Measurements from ENCODE around the gene LTBP1. TPM values are rescaled to one million over a fixed set of nuclear protein-coding genes. Genes with fewer than 3 reads are reported as not detected.

The LTBP1 gene
- total RNA-seq, 2 donors from 2014 or later: 25.9 to 99.8 TPM

DNA sequence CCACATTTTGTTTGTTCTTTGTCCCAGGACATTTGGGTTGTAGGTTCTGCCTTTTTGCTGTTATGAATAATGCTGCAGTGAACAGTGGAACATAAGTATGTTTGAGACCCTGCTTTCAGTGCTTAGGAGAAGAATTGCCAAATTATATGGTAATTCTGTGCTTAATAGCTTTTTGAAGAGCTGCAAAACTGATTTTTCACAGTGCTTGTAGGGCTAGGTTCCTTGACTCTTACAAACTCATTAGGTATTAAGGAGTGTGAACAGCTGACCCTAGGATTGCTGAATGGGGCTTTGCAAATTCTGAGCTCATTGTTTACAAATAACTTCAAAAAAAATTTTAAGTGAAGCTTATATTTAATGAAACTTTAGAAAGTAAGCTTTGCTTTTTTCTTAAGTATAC lies 154.2 kb downstream of the LTBP1 start:
- no peak for TF ChIP-seq POLR2A (IDR thresholded peaks at IDR 0.05)
- Histone ChIP-seq H3K27me3 (replicated peaks; ENCODE audit: insufficient read depth) (no peaks in the 10 kb centered on the region), H3K4me1 (replicated peaks) (no peaks in the 10 kb centered on the region), H3K4me3 (no peak overlapping the region), H3K36me3 (no peaks in the 10 kb centered on the region), H3K27ac (no peak overlapping the region), H3K9me3 (no peaks in the 10 kb centered on the region)
- intact Hi-C loops (cut with DNase I): no loop called here
- no peak for DNase-seq (ENCODE audit: low spot score)

DNA sequence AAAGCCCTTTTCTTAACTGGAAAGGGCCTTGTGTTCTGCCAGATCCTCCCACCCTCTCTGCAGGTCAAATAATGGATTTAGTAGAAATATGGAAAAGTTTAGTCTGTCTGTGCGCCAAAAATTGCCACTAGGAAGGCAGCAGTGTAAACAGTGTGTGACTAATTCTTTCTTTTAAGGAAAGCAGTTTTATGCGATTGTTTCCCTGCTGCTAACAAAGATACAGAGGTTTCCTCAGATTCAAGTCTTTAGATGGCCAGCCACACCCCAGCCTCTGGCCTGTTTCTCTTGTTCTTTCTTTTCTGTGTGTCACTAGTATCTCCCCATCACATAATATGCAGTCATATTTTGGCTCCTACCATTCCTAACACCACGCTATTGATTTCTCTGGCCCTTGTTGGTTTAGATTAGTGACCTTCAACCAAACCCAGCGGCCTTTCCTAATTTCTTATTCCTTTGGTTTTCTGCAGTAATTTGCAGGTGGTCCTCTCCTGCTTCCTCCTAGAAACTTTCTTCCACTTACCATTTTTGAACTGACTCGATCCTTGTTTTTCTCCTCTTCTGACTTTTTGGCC lies 157.4 kb downstream of the LTBP1 start:
- TF ChIP-seq POLR2A (IDR thresholded peaks at IDR 0.05) (no peak), POLR2AphosphoS5 (IDR thresholded peaks at IDR 0.05) (no peak)
- TF ChIP-seq, protein P1, sequence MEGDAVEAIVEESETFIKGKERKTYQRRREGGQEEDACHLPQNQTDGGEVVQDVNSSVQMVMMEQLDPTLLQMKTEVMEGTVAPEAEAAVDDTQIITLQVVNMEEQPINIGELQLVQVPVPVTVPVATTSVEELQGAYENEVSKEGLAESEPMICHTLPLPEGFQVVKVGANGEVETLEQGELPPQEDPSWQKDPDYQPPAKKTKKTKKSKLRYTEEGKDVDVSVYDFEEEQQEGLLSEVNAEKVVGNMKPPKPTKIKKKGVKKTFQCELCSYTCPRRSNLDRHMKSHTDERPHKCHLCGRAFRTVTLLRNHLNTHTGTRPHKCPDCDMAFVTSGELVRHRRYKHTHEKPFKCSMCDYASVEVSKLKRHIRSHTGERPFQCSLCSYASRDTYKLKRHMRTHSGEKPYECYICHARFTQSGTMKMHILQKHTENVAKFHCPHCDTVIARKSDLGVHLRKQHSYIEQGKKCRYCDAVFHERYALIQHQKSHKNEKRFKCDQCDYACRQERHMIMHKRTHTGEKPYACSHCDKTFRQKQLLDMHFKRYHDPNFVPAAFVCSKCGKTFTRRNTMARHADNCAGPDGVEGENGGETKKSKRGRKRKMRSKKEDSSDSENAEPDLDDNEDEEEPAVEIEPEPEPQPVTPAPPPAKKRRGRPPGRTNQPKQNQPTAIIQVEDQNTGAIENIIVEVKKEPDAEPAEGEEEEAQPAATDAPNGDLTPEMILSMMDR (IDR thresholded peaks at IDR 0.05): no peak
- Histone ChIP-seq H3K36me3 (no peaks in the 10 kb centered on the region), H3K9me3 (no peaks in the 10 kb centered on the region), H3K4me3 (no peak overlapping the region), H3K27me3 (replicated peaks; ENCODE audit: insufficient read depth) (no peaks in the 10 kb centered on the region), H3K27ac (no peak overlapping the region), H3K4me1 (replicated peaks) (no peaks in the 10 kb centered on the region)
- intact Hi-C loops (cut with DNase I): no loop called here
- no peak for DNase-seq (ENCODE audit: low spot score)
- WGBS: 61% methylated on average over 5 of the region's 5 CpGs

DNA sequence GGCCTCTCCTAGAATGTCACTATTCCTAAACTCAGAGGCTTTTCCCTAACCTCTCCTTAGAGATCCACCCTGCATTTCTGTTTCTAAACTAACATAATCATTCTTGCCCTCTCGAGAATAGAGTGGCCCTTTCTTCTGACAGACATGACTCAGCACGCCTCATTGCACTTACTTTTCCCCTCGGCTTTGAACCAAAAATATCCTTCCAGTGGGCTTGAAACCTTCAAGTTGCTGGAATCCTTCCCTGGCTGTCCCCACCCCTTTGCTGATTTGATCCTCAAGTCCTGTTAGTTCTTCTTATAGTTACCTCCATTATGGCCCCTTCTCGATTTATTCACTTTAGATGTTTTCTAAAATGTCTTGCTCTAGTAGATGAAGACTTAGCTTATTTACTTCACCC lies 158.0 kb downstream of the LTBP1 start:
- TF ChIP-seq POLR2AphosphoS5 (IDR thresholded peaks at IDR 0.05) (no peak), POLR2A (IDR thresholded peaks at IDR 0.05) (no peak)
- TF ChIP-seq, protein P1 (IDR thresholded peaks at IDR 0.05): no peak
- intact Hi-C loops (cut with DNase I): no loop called here
- Histone ChIP-seq H3K36me3 (no peaks in the 10 kb centered on the region), H3K27me3 (replicated peaks; ENCODE audit: insufficient read depth) (no peaks in the 10 kb centered on the region), H3K9me3 (no peaks in the 10 kb centered on the region), H3K27ac (no peak overlapping the region), H3K4me3 (no peak overlapping the region), H3K4me1 (replicated peaks) (no peaks in the 10 kb centered on the region)
- no peak for DNase-seq (ENCODE audit: low spot score)
- 64% methylated on average over 4 of the region's 4 CpGs for WGBS

DNA sequence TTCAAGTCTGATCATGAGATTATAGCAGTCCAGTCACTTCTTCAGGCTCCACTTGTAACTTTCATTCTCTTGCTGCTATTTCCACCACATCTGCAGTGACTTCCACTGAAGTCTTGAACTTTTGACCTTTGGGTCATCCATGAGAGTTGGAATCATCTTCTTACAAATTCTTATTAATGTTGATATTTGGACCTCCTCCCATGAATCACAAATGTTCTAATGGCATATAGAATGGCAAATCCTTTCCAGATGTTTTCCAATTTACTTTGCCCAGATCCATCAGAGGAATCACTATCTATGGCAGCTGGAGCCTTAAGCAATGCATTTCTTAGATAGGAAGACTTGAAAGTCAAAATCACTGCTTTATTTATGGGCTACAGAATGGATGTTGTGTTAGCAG lies 159.4 kb downstream of the LTBP1 start:
- H3K27me3 ChIP-seq (replicated peaks; ENCODE audit: insufficient read depth): no peaks in the 10 kb centered on the region
- no peak overlapping the region for H3K4me3 ChIP-seq
- DNase-seq (ENCODE audit: low spot score): no peak
- no peaks in the 10 kb centered on the region for H3K4me1 ChIP-seq (replicated peaks)
- no peak overlapping the region for H3K27ac ChIP-seq
- intact Hi-C loops (cut with DNase I): no loop called here
- no peaks in the 10 kb centered on the region for H3K9me3 ChIP-seq
- no peaks in the 10 kb centered on the region for H3K36me3 ChIP-seq
- TF ChIP-seq, protein P1 (IDR thresholded peaks at IDR 0.05): no peak
- TF ChIP-seq POLR2AphosphoS5 (IDR thresholded peaks at IDR 0.05): no peak
- TF ChIP-seq POLR2A (IDR thresholded peaks at IDR 0.05): no peak

DNA sequence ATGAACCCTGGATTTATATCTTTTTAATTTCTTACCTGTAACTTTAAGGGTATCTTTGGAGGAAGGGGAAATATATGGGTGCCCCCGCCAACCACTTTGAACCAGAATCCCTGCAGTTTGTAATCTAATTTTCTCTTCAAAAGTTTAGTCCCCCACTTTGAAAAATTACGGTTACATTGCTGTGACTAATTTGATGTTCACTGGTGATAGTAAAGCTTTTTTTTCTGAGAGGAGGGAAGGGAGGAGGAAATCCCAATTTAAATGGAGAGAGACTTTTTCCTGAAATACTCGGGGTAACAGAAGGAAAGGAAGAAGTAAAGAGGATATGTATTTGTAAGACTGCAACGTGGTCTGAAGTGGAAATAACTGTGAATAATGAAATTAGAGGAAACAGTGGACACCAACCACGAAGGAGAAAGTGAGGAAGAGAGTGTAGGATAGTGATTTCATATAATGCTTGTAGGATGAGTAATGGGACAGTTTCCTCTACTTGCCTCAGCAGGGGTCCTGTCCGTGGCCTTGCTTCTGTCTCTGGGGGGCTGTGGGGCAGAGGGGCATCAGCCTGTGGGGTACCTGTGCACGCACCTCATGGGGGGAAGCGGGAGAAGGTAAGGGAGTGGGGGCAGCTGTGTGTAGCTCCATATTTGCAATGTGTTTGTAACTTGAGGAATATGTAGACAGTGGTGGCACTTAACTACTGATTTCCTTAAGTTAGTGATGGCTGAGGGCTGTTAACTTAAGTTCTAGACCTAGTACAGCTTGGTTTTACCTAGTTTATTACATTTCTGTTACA lies 161.1 kb downstream of the LTBP1 start:
- intact Hi-C loops (cut with DNase I): no loop called here
- 85% methylated on average over 8 of the region's 8 CpGs for WGBS
- Histone ChIP-seq H3K9me3 (no peaks in the 10 kb centered on the region), H3K4me1 (replicated peaks) (no peaks in the 10 kb centered on the region), H3K27me3 (replicated peaks; ENCODE audit: insufficient read depth) (no peaks in the 10 kb centered on the region), H3K4me3 (no peak overlapping the region), H3K36me3 (no peaks in the 10 kb centered on the region), H3K27ac (no peak overlapping the region)
- DNase-seq (ENCODE audit: low spot score): no peak
- TF ChIP-seq POLR2A (IDR thresholded peaks at IDR 0.05) (no peak), POLR2AphosphoS5 (IDR thresholded peaks at IDR 0.05) (no peak)
- TF ChIP-seq, protein P1 (IDR thresholded peaks at IDR 0.05): no peak
